ENCODE data around the gene SPOCK1. TPM values are rescaled to one million over a fixed set of nuclear protein-coding genes. Genes with fewer than 3 reads are reported as not detected.

Gene SPOCK1
- polyA plus RNA-seq, 2 of the 4 experiments (the other 2 are of a cell fraction), result 28.9 to 40.8 TPM

DNA sequence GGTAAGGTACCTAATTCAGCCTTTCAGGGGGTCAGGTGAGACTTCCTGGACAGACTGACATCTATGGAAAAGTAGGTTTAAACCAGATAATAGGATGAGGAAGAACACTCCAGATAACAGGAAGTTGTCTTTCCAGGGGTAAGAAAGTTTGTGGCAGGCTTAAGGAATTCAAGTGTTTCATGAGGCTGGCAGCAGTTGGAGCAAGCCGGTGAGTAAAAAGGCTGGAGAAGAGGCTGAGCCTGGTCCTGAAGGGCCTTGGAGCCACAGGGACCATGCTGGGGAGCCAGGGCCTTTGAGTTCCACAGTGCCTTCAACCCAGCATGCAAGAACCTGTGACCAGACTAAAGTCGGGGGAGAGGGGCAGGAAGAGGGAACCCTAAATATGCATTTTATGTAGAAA lies 353.4 kb downstream of the SPOCK1 start:
- WGBS (ENCODE audit: missing lambda C conversion rate), result 87% methylated on average over 2 of the region's 2 CpGs
- no peak for TF ChIP-seq ESRRA (IDR thresholded peaks at IDR 0.05; ENCODE audit: borderline replicate concordance, low read length)
- no peak for TF ChIP-seq POLR2A (IDR thresholded peaks at IDR 0.05; ENCODE audit: low read length)
- no peak for TF ChIP-seq ZSCAN20 (CRISPR knock-in tag; IDR thresholded peaks at IDR 0.05)
- TF ChIP-seq CHD2 (IDR thresholded peaks at IDR 0.05; ENCODE audit: low read length, partially characterized antibody), result no peak
- TF ChIP-seq EHMT2 (IDR thresholded peaks at IDR 0.05; ENCODE audit: low read depth), result no peak
- TF ChIP-seq, protein P1, sequence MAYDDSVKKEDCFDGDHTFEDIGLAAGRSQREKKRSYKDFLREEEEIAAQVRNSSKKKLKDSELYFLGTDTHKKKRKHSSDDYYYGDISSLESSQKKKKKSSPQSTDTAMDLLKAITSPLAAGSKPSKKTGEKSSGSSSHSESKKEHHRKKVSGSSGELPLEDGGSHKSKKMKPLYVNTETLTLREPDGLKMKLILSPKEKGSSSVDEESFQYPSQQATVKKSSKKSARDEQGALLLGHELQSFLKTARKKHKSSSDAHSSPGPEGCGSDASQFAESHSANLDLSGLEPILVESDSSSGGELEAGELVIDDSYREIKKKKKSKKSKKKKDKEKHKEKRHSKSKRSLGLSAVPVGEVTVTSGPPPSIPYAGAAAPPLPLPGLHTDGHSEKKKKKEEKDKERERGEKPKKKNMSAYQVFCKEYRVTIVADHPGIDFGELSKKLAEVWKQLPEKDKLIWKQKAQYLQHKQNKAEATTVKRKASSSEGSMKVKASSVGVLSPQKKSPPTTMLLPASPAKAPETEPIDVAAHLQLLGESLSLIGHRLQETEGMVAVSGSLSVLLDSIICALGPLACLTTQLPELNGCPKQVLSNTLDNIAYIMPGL (CRISPR knock-in tag; IDR thresholded peaks at IDR 0.05; ENCODE audit: borderline replicate concordance), result no peak
- no peak for TF ChIP-seq CBX2 (IDR thresholded peaks at IDR 0.05; ENCODE audit: borderline replicate concordance, low read depth)
- TF ChIP-seq HES2 (IDR thresholded peaks at IDR 0.05), result no peak
- TF ChIP-seq HOXA7 (CRISPR knock-in tag; IDR thresholded peaks at IDR 0.05), result no peak
- POLR2A ChIA-PET, result no interaction called here
- FAIRE-seq, result no peak
- no peak for DNase-seq (ENCODE audit: low read depth in 1 of 2, low spot score in 1 of 2)
- Histone ChIP-seq H3K4me1 (peaks cover 3% of the 10 kb centered on the region; the same call in 1 of the 3 replicates), H3K4me2 (no peak overlapping the region; the same call in 2 of the 3 replicates), H3K27ac (no peak overlapping the region), H3K9me3 (no peaks in the 10 kb centered on the region), H3K4me3 (no peak overlapping the region)
- CTCF ChIA-PET, result no interaction called here
- no peak; a peak in 1 of 6 replicates for ATAC-seq

DNA sequence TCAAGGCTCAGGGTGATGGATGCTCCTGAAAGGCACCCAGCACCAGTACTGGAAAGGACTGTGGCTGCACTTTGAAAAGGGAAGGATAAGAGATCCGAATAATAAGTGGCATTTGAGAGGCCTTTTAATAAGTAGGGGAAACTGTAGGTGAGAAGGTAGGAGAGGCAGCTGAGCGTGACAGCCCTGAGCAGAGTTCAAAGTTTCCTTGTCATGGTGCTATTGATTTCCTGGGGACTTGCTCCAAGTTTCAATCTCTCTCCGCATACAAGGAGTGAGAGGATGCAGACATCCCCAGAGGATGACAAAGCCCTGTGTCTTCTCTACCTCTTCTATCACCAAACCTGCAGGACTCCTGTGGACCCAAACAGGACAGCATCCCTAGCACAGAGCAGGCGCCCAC lies 354.5 kb downstream of the SPOCK1 start:
- Histone ChIP-seq H3K4me3 (no peak overlapping the region), H3K9me3 (no peaks in the 10 kb centered on the region), H3K27ac (no peak overlapping the region), H3K4me1 (peaks cover 3% of the 10 kb centered on the region; the same call in 1 of the 3 replicates), H3K4me2 (no peak overlapping the region)
- WGBS (ENCODE audit: missing lambda C conversion rate), result 74% methylated on average over 4 of the region's 4 CpGs
- FAIRE-seq (no peak), ATAC-seq (no peak), DNase-seq (ENCODE audit: low read depth in 1 of 2, low spot score in 1 of 2) (no peak)
- TF ChIP-seq POLR2A (IDR thresholded peaks at IDR 0.05; ENCODE audit: low read length), result no peak
- no peak for TF ChIP-seq EP300 (IDR thresholded peaks at IDR 0.05)
- no peak for TF ChIP-seq CHD4 (IDR thresholded peaks at IDR 0.05; ENCODE audit: borderline replicate concordance)
- TF ChIP-seq ZSCAN20 (CRISPR knock-in tag; IDR thresholded peaks at IDR 0.05), result no peak
- TF ChIP-seq, protein P1 (CRISPR knock-in tag; IDR thresholded peaks at IDR 0.05; ENCODE audit: borderline replicate concordance), result no peak
- TF ChIP-seq EHF (CRISPR knock-in tag; IDR thresholded peaks at IDR 0.05), result no peak
- TF ChIP-seq PHF8 (IDR thresholded peaks at IDR 0.05; ENCODE audit: borderline replicate concordance, low read depth), result no peak
- no peak for TF ChIP-seq NFE2L2 (conservative IDR thresholded peaks at IDR 0.05; ENCODE audit: low read length)
- no peak for TF ChIP-seq ZFP36 (IDR thresholded peaks at IDR 0.05; ENCODE audit: borderline replicate concordance, partially characterized antibody)
- ChIA-PET CTCF (no interaction called here), POLR2A (no interaction called here)

DNA sequence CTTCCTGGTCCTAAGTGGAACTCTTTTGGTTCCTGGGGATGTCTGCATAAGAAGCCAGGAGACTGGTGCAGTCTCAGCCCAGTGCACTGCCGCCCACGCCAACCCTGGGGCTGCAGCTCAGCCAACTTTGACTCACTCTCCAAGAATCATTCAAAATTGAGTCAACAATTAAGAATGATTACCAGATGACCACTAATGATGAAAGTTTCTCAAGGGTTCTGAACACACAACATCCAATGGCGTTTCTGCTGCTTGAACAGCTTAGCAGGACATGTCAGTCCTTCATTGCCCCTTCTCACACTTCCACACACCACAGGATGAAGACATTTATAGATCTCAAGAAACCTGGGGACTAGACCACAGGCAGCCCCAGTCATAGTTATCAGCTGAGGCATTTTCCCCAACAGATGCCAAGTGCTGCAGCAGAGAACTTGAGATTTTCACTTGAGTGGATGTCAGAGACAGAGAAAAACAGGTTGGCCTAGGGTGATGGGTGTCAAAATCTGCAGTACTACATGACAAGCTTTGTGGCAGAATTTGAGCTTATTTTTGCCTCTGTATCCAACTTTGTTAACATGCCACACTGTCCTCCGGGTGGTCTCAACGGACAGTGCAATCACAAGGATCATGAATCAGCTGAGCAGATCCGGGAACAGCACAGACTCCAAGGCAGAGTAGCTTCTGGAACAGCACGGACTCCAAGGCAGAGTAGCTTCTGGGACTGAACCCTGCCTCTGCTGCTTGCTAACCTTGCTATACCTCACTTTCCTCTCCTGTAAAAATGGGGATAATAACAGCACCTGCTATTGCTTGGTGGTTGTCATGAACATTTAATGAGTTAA lies 356.1 kb downstream of the SPOCK1 start:
- H3K4me3 ChIP-seq, result no peak overlapping the region
- DNase-seq (ENCODE audit: low read depth in 1 of 2, low spot score in 1 of 2) (no peak), ATAC-seq (peak in 1 of 2 experiments; percentile 35; a peak in 2 of 6 replicates), FAIRE-seq (no peak)
- 63% methylated on average over 7 of the region's 7 CpGs for WGBS (ENCODE audit: missing lambda C conversion rate)
- H3K27ac ChIP-seq, result no peak overlapping the region
- ChIA-PET CTCF (interaction anchor here (1.0 to 2.6 kb wide), 3 partner anchors 11 to 68 kb away, joined by 3 to 10 read pairs (median 3); no protein-coding TSS in a partner anchor), POLR2A (no interaction called here)
- no peaks in the 10 kb centered on the region for H3K9me3 ChIP-seq
- H3K4me2 ChIP-seq, result no peak overlapping the region
- H3K4me1 ChIP-seq, result peaks cover 3% of the 10 kb centered on the region; the same call in 1 of the 3 replicates
- TF ChIP-seq CTCF (IDR thresholded peaks at IDR 0.05) (no peak), NFE2L2 (conservative IDR thresholded peaks at IDR 0.05; ENCODE audit: low read length) (no peak), ELK1 (IDR thresholded peaks at IDR 0.05; ENCODE audit: low read depth, low read length) (no peak), ZFP36 (IDR thresholded peaks at IDR 0.05; ENCODE audit: borderline replicate concordance, partially characterized antibody) (no peak), GATA3 (IDR thresholded peaks at IDR 0.05; ENCODE audit: borderline replicate concordance) (no peak), CBX8 (IDR thresholded peaks at IDR 0.05) (no peak), ESRRA (IDR thresholded peaks at IDR 0.05; ENCODE audit: borderline replicate concordance, low read length) (no peak), RFX5 (IDR thresholded peaks at IDR 0.05) (no peak), USF2 (IDR thresholded peaks at IDR 0.05) (no peak), POLR2AphosphoS2 (conservative IDR thresholded peaks at IDR 0.05; ENCODE audit: low read length) (no peak), BHLHE40 (IDR thresholded peaks at IDR 0.05; ENCODE audit: low read depth, low read length) (no peak), NPAS2 (CRISPR knock-in tag; IDR thresholded peaks at IDR 0.05; ENCODE audit: borderline replicate concordance) (no peak)
